ENCODE data around the gene IRF9.
A peak's percentile ranks its signal among the peaks of the same experiment; 100 is the strongest.

Gene IRF9

DNA sequence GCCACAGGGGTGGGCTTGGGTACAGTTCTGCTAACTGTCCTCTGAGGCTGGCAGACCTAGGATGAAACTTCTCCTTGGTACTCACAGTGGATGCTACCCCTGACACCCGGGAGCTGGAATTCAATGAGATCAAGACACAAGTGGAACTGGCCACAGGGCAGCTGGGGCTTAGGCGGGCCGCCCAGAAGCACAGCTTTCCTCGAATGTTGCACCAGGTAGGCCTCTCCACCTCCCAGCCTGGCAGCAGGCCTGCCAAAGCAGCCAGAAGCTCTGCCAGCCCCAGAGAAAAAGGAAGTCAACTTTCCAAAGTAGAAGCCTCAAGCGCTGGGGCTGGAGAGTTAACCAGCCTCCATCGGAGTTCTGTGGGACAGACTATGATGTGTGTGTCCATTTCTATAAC lies 43.9 kb upstream of the IRF9 start:
- peak in 1 of 2 experiments; percentile 9 for DNase-seq (ENCODE audit: low read depth in 1 of 2, low spot score in 1 of 2)
- H3K27me3 ChIP-seq (ENCODE audit: insufficient read depth, poor library complexity, severe bottlenecking), result no peaks in the 10 kb centered on the region
- no peak overlapping the region for H3K4me3 ChIP-seq (replicated peaks; ENCODE audit: insufficient read depth, low read length)
- TF ChIP-seq POLR2AphosphoS5 (IDR thresholded peaks at IDR 0.05; ENCODE audit: low read depth) (no peak), SPI1 (IDR thresholded peaks at IDR 0.05; ENCODE audit: borderline replicate concordance, low read depth) (peak; percentile 50; the same call in 1 of the 2 replicates), GABPA (IDR thresholded peaks at IDR 0.05; ENCODE audit: low read depth) (no peak)
- TF ChIP-seq, protein P1, sequence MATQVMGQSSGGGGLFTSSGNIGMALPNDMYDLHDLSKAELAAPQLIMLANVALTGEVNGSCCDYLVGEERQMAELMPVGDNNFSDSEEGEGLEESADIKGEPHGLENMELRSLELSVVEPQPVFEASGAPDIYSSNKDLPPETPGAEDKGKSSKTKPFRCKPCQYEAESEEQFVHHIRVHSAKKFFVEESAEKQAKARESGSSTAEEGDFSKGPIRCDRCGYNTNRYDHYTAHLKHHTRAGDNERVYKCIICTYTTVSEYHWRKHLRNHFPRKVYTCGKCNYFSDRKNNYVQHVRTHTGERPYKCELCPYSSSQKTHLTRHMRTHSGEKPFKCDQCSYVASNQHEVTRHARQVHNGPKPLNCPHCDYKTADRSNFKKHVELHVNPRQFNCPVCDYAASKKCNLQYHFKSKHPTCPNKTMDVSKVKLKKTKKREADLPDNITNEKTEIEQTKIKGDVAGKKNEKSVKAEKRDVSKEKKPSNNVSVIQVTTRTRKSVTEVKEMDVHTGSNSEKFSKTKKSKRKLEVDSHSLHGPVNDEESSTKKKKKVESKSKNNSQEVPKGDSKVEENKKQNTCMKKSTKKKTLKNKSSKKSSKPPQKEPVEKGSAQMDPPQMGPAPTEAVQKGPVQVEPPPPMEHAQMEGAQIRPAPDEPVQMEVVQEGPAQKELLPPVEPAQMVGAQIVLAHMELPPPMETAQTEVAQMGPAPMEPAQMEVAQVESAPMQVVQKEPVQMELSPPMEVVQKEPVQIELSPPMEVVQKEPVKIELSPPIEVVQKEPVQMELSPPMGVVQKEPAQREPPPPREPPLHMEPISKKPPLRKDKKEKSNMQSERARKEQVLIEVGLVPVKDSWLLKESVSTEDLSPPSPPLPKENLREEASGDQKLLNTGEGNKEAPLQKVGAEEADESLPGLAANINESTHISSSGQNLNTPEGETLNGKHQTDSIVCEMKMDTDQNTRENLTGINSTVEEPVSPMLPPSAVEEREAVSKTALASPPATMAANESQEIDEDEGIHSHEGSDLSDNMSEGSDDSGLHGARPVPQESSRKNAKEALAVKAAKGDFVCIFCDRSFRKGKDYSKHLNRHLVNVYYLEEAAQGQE (IDR thresholded peaks at IDR 0.05; ENCODE audit: insufficient replicate concordance, low read depth), result no peak
- TF ChIP-seq, protein P2, sequence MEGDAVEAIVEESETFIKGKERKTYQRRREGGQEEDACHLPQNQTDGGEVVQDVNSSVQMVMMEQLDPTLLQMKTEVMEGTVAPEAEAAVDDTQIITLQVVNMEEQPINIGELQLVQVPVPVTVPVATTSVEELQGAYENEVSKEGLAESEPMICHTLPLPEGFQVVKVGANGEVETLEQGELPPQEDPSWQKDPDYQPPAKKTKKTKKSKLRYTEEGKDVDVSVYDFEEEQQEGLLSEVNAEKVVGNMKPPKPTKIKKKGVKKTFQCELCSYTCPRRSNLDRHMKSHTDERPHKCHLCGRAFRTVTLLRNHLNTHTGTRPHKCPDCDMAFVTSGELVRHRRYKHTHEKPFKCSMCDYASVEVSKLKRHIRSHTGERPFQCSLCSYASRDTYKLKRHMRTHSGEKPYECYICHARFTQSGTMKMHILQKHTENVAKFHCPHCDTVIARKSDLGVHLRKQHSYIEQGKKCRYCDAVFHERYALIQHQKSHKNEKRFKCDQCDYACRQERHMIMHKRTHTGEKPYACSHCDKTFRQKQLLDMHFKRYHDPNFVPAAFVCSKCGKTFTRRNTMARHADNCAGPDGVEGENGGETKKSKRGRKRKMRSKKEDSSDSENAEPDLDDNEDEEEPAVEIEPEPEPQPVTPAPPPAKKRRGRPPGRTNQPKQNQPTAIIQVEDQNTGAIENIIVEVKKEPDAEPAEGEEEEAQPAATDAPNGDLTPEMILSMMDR (IDR thresholded peaks at IDR 0.05; ENCODE audit: insufficient read depth, low read length), result no peak
- H3K27ac ChIP-seq (replicated peaks), result no peak overlapping the region

DNA sequence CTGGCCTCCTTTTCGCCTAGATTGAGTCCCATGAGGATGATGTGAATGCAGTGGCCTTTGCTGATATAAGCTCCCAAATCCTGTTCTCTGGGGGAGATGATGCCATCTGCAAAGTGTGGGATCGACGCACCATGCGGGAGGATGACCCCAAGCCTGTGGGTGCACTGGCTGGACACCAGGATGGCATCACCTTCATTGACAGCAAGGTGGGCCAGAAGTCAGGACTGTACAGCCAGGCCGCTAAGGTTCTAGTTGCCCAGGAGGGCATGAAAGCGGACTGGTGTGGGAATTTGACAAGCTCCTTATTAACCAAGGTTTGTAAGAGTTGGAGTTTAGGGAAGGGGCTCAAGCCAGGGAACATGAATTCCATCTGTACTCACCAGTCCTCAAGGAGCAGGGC lies 41.4 kb upstream of the IRF9 start:
- Histone ChIP-seq H3K4me3 (replicated peaks; ENCODE audit: insufficient read depth, low read length) (no peak overlapping the region), H3K27ac (replicated peaks) (no peak overlapping the region), H3K27me3 (ENCODE audit: insufficient read depth, poor library complexity, severe bottlenecking) (no peaks in the 10 kb centered on the region)
- no peak for DNase-seq (ENCODE audit: low read depth in 1 of 2, low spot score in 1 of 2)
- TF ChIP-seq, protein P1 (IDR thresholded peaks at IDR 0.05; ENCODE audit: insufficient replicate concordance, low read depth), result no peak
- TF ChIP-seq, protein P2 (IDR thresholded peaks at IDR 0.05; ENCODE audit: insufficient read depth, low read length), result no peak
- TF ChIP-seq POLR2AphosphoS5 (IDR thresholded peaks at IDR 0.05; ENCODE audit: low read depth), result no peak
- no peak for TF ChIP-seq GABPA (IDR thresholded peaks at IDR 0.05; ENCODE audit: low read depth)
- no peak for TF ChIP-seq SPI1 (IDR thresholded peaks at IDR 0.05; ENCODE audit: borderline replicate concordance, low read depth)

DNA sequence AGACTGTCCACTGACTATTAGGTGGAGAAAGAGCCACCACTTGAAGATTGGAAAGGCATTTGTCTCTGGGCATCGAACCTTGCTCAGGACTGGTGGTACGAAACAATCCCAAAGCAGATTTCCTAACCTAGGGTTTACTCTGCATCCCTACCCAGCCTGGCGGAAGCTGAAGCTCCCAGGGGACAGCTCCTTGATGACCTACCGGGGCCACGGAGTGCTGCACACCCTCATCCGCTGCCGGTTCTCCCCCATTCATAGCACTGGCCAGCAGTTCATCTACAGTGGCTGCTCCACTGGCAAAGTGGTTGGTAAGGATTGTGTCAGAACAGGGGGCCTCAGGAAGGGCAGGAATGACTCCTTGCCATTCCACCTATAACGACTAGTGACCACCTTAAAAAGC lies 39.9 kb upstream of the IRF9 start:
- no peak for TF ChIP-seq POLR2AphosphoS5 (IDR thresholded peaks at IDR 0.05; ENCODE audit: low read depth)
- TF ChIP-seq, protein P2 (IDR thresholded peaks at IDR 0.05; ENCODE audit: insufficient read depth, low read length), result no peak
- no peak for TF ChIP-seq GABPA (IDR thresholded peaks at IDR 0.05; ENCODE audit: low read depth)
- TF ChIP-seq, protein P1 (IDR thresholded peaks at IDR 0.05; ENCODE audit: insufficient replicate concordance, low read depth), result no peak
- TF ChIP-seq SPI1 (IDR thresholded peaks at IDR 0.05; ENCODE audit: borderline replicate concordance, low read depth), result no peak
- Histone ChIP-seq H3K27ac (replicated peaks) (no peak overlapping the region), H3K4me3 (replicated peaks; ENCODE audit: insufficient read depth, low read length) (no peak overlapping the region), H3K27me3 (ENCODE audit: insufficient read depth, poor library complexity, severe bottlenecking) (no peaks in the 10 kb centered on the region)
- DNase-seq (ENCODE audit: low read depth in 1 of 2, low spot score in 1 of 2), result no peak

All from HL-60 (cell line).